Measurements from ENCODE around the gene PRKCB.

Gene PRKCB

DNA sequence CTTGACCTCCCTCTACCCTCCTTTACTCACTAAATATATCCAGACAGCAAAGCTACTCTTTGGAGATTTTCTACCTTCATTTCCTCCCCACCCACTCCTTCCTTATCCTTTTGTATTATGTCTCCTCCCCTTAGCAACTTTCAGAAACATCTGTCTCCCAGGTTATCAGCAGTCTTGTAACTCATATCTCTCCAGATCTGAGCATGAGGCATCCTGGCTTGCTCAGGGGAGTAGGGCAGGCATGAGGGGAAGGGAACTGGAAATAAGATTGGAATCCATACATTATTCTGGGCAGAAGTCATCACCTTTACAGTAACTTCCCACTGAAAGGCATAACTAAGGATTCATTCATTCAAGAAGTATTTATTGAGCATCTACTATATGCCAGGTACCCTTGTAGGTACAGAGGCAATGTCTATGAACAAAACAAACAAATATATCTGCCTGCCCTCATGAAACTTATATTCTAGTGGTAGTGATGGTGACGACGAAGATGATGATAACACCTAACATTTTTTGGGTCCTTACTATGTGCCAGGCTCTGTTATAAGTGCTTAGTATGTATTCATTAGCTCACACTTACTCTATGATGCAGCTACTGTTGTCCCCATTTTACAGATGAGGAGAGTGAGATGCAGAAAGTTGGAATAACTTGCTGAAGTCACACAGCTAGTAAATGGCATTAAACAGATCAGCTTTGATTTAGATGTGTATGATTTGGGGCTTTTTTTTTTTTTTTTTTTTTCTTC is 296.4 kb downstream of the PRKCB start:
- H3K4me3 Mint-ChIP-seq = no peak overlapping the region
- no peaks in the 10 kb centered on the region for H3K36me3 Mint-ChIP-seq (ENCODE audit: low read depth)
- TF ChIP-seq, protein P1, sequence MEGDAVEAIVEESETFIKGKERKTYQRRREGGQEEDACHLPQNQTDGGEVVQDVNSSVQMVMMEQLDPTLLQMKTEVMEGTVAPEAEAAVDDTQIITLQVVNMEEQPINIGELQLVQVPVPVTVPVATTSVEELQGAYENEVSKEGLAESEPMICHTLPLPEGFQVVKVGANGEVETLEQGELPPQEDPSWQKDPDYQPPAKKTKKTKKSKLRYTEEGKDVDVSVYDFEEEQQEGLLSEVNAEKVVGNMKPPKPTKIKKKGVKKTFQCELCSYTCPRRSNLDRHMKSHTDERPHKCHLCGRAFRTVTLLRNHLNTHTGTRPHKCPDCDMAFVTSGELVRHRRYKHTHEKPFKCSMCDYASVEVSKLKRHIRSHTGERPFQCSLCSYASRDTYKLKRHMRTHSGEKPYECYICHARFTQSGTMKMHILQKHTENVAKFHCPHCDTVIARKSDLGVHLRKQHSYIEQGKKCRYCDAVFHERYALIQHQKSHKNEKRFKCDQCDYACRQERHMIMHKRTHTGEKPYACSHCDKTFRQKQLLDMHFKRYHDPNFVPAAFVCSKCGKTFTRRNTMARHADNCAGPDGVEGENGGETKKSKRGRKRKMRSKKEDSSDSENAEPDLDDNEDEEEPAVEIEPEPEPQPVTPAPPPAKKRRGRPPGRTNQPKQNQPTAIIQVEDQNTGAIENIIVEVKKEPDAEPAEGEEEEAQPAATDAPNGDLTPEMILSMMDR (IDR thresholded peaks at IDR 0.05) = no peak
- H3K9me3 Mint-ChIP-seq = no peaks in the 10 kb centered on the region
- H3K4me1 Mint-ChIP-seq = peaks cover 5% of the 10 kb centered on the region
- peaks cover 6% of the 10 kb centered on the region for H3K27me3 Mint-ChIP-seq (ENCODE audit: low read depth, poor library complexity)
- no peak overlapping the region for H3K27ac Mint-ChIP-seq
- DNase-seq = no peak

GRCh38 chr16:24132797-24133155 is 297.0 kb downstream of the PRKCB start:
- no peak for DNase-seq
- Mint-ChIP-seq H3K36me3 (ENCODE audit: low read depth) (no peaks in the 10 kb centered on the region), H3K4me1 (peaks cover 5% of the 10 kb centered on the region), H3K27me3 (ENCODE audit: low read depth, poor library complexity) (peaks cover 6% of the 10 kb centered on the region), H3K9me3 (no peaks in the 10 kb centered on the region), H3K4me3 (no peak overlapping the region), H3K27ac (no peak overlapping the region)
- TF ChIP-seq, protein P1 (IDR thresholded peaks at IDR 0.05) = no peak

- Mint-ChIP-seq H3K4me3 (no peak overlapping the region), H3K4me1 (peaks cover 5% of the 10 kb centered on the region), H3K27ac (no peak overlapping the region), H3K27me3 (ENCODE audit: low read depth, poor library complexity) (peaks cover 9% of the 10 kb centered on the region), H3K9me3 (no peaks in the 10 kb centered on the region), H3K36me3 (ENCODE audit: low read depth) (no peaks in the 10 kb centered on the region)
- TF ChIP-seq, protein P1 (IDR thresholded peaks at IDR 0.05) = no peak
- DNase-seq = no peak
Measured at GRCh38 chr16:24135624-24136565, 300.1 kb downstream of the PRKCB start.

DNA sequence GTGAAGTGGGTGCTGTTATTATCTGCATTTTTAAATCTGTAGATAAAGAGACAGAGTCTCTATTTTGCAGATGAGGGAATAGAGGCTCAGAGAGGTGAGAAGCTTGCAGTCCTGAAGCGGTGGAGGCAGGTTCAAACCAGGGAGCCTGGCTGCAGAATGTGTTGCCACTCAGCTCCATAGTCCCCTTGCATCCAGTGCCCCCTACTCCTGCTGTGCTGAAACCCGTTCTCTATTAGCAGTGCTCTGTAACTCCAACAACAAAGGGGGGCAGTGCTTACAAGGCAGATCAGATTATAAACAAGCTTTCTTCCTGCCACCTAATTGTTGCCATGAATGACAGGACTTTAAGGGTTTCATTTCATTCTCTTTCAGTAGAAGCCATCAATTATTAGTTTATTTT is 302.2 kb downstream of the PRKCB start:
- peaks cover 9% of the 10 kb centered on the region for H3K27me3 Mint-ChIP-seq (ENCODE audit: low read depth, poor library complexity)
- H3K4me1 Mint-ChIP-seq = peaks cover 5% of the 10 kb centered on the region
- no peak overlapping the region for H3K27ac Mint-ChIP-seq
- H3K9me3 Mint-ChIP-seq = no peaks in the 10 kb centered on the region
- H3K36me3 Mint-ChIP-seq (ENCODE audit: low read depth) = no peaks in the 10 kb centered on the region
- no peak for DNase-seq
- TF ChIP-seq, protein P1 (IDR thresholded peaks at IDR 0.05) = no peak
- no peak overlapping the region for H3K4me3 Mint-ChIP-seq

DNA sequence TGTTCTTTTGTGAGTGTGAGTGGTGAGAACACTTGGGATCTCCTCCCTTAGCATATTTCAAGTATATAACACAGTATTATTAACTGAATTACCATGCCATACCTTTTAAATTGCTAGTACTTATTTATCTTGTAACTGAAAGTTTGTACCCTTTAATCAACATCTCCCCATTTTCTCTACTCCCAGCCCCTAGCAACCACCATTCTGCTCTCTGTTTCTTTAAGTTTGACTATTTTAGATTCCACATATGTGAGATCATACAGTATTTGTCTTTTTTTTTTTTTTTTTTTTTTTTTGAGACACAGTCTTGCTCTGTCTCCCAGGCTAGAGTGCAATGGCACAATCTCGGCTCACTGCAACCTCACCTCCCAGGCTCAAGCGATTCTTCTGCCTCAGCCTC is 302.8 kb downstream of the PRKCB start:
- peaks cover 6% of the 10 kb centered on the region for H3K27me3 Mint-ChIP-seq (ENCODE audit: low read depth, poor library complexity)

More for the DNA sequence above, 302.8 kb downstream of the PRKCB start:
- Mint-ChIP-seq H3K36me3 (ENCODE audit: low read depth) (no peaks in the 10 kb centered on the region), H3K9me3 (no peaks in the 10 kb centered on the region), H3K4me3 (no peak overlapping the region), H3K4me1 (peaks cover under 1% of the 10 kb centered on the region), H3K27ac (no peak overlapping the region)
- DNase-seq = no peak
- TF ChIP-seq, protein P1 (IDR thresholded peaks at IDR 0.05) = no peak
